GM12875 (cell line): Measurements from ENCODE around the gene APBA2.

Experiments used
- H3K4me3 ChIP-seq: one replicate; pipeline ENCODE4 v1.5.1; 2011; ENCODE audit warnings: low read depth, low read length, control low read depth
- CTCF ChIP-seq: IDR thresholded peaks from 2 replicates; pipeline ENCODE4 v1.5.1; 2011; ENCODE audit warnings: low read depth, mild to moderate bottlenecking, control low read depth, inconsistent platforms, low read length, moderate library complexity, borderline replicate concordance; ENCODE audit not compliant: insufficient read depth

Gene APBA2

GRCh38 chr15:28902856-28903255 lies 17.1 kb downstream of the APBA2 start:
- TF ChIP-seq CTCF = no peak
- no peak overlapping the region for H3K4me3 ChIP-seq

GRCh38 chr15:28903555-28903954 lies 17.8 kb downstream of the APBA2 start:
- no peak for TF ChIP-seq CTCF

GRCh38 chr15:28904003-28904402 lies 18.2 kb downstream of the APBA2 start:
- no peak overlapping the region for H3K4me3 ChIP-seq
- TF ChIP-seq CTCF = no peak

More at GRCh38 chr15:28903555-28903954, 17.8 kb downstream of the APBA2 start:
- H3K4me3 ChIP-seq = no peak overlapping the region

GRCh38 chr15:28904541-28905315 lies 19.0 kb downstream of the APBA2 start:
- H3K4me3 ChIP-seq = no peak overlapping the region
- TF ChIP-seq CTCF = no peak

- TF ChIP-seq CTCF = no peak
- H3K4me3 ChIP-seq = no peak overlapping the region
Observed at GRCh38 chr15:28907338-28907960, 21.7 kb downstream of the APBA2 start.

GRCh38 chr15:28909958-28910500 lies 24.3 kb downstream of the APBA2 start:
- TF ChIP-seq CTCF = no peak
- no peak overlapping the region for H3K4me3 ChIP-seq
